HT-29 (cell line): ENCODE measurements around the gene UGT1A8. TPM values are rescaled to one million over a fixed set of nuclear protein-coding genes. Genes with fewer than 3 reads are reported as not detected.
"Not testable (repeated sequence)": the region's sequence is repeated elsewhere in the genome, so short reads cannot be mapped to it uniquely, and the experiment has no call there.

ENCODE experiments used
- DNase-seq: peaks from one replicate; pipeline ENCODE4 v3.0.0-alpha.2; 2015; ENCODE audit warnings: low spot score
- total RNA-seq: library from RNA; depleted of rRNA; stranded (reverse); fragments of >200 nt; shearing (Covaris generic); gene quantifications from 2 replicates; pipeline ENCODE4 v1.2.3, GENCODE V29; 2014

UGT1A8 gene
- total RNA-seq, 1 experiment from 2014 or later, result 56.6 TPM

- DNase-seq, result no peak
These were observed 22.4 kb downstream of the UGT1A8 start for GRCh38 chr2:233639860-233640259.

GRCh38 chr2:233643128-233643527 lies 25.7 kb downstream of the UGT1A8 start:
- peak; percentile 70 for DNase-seq

GRCh38 chr2:233646033-233646432 lies 28.6 kb downstream of the UGT1A8 start:
- DNase-seq, result not testable (repeated sequence)

- peak; percentile 90 for DNase-seq
These were observed 33.5 kb downstream of the UGT1A8 start for GRCh38 chr2:233650981-233651380.

GRCh38 chr2:233651430-233651829 lies 34.0 kb downstream of the UGT1A8 start:
- no peak for DNase-seq

GRCh38 chr2:233654501-233654900 lies 37.1 kb downstream of the UGT1A8 start:
- no peak for DNase-seq

- peak; percentile 37 for DNase-seq
These were observed 37.6 kb downstream of the UGT1A8 start for GRCh38 chr2:233655043-233655442.

GRCh38 chr2:233655943-233656342 lies 38.5 kb downstream of the UGT1A8 start:
- DNase-seq, result not testable (repeated sequence)

- DNase-seq, result no peak
These were observed 39.0 kb downstream of the UGT1A8 start for GRCh38 chr2:233656443-233656842.

- DNase-seq, result no peak
These were observed 41.2 kb downstream of the UGT1A8 start for GRCh38 chr2:233658610-233659009.

GRCh38 chr2:233663911-233664310 lies 46.5 kb downstream of the UGT1A8 start:
- no peak for DNase-seq

GRCh38 chr2:233668605-233669260 lies 51.3 kb downstream of the UGT1A8 start:
- DNase-seq, result no peak

GRCh38 chr2:233671290-233672161 lies 54.1 kb downstream of the UGT1A8 start, which contains the start of gene UGT1A9:
TSS of gene UGT1A9 (plus strand) at chr2:233671898. CDS start at chr2:233671935, 37 bp downstream.
- no peak for DNase-seq

- DNase-seq, result no peak
These were observed 55.5 kb downstream of the UGT1A8 start for GRCh38 chr2:233672886-233673285.

- no peak for DNase-seq
These were observed 56.5 kb downstream of the UGT1A8 start for GRCh38 chr2:233673896-233674295.

- no peak for DNase-seq
These were observed 56.9 kb downstream of the UGT1A8 start for GRCh38 chr2:233674314-233674713.

GRCh38 chr2:233674995-233675394 lies 57.6 kb downstream of the UGT1A8 start:
- DNase-seq, result no peak

- no peak for DNase-seq
These were observed 58.6 kb downstream of the UGT1A8 start for GRCh38 chr2:233676046-233676445.

- no peak for DNase-seq
These were observed 61.8 kb downstream of the UGT1A8 start for GRCh38 chr2:233679196-233679595.

GRCh38 chr2:233680361-233681045 lies 63.1 kb downstream of the UGT1A8 start:
- no peak for DNase-seq

- no peak for DNase-seq
These were observed 64.2 kb downstream of the UGT1A8 start, which contains the start of gene UGT1A7 for GRCh38 chr2:233681521-233682099. TSS of gene UGT1A7 (plus strand) at chr2:233681901. CDS start at chr2:233681938, 37 bp downstream.

- no peak for DNase-seq
These were observed 67.2 kb downstream of the UGT1A8 start for GRCh38 chr2:233684640-233685039.
